ENCODE results near the gene FNDC10. TPM values are rescaled to one million over a fixed set of nuclear protein-coding genes. Genes with fewer than 3 reads are reported as not detected.
"Not testable (repeated sequence)": the region's sequence is repeated elsewhere in the genome, so short reads cannot be mapped to it uniquely, and the experiment has no call there.

Gene FNDC10
- total RNA-seq = 1 to 10 TPM; 2.9 to 4.2 TPM

GRCh38 chr1:1599935-1600860 lies at the start of gene FNDC10:
TSS of gene FNDC10 (minus strand) at chr1:1600135. CDS start at chr1:1600015, 120 bp downstream.
- DNase-seq = no peak
- H3K27me3 ChIP-seq = peaks cover 31% of the 10 kb centered on the region
- H3K9ac ChIP-seq (ENCODE audit: low read depth in 2 of 2, low read length in 2 of 2) = peak within 1 kb of the TSS in 1 of 2 donors; percentile 12

DNA sequence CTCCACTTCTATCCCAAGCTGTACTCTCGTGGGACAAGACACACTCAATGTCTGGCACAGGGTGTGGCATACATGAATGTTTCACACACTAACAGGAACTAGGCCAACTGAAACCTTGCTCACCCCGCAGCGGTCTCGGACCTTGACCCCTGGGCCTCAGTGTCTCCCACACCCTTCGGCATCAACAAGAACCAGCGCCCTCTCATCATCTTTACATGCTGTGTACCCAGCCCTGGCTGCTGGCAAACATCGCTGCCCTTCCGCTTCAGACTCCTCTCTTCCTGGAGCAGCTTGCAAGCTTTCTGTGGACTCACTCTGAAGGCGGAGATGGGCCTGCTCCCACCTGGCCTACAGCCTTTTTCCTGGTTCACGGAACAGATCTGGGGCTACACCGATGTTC lies 48.3 kb upstream of the FNDC10 start:
- H3K27me3 ChIP-seq; H3K4me3 ChIP-seq; H3K4me1 ChIP-seq; H3K36me3 ChIP-seq; H3K9me3 ChIP-seq; intact Hi-C loops (cut with DNase I): not testable (repeated sequence)
- Histone ChIP-seq H3K9ac (ENCODE audit: low read depth in 2 of 2, low read length in 2 of 2) (peak overlapping the region; percentile 12 to 61), H3K27ac (peak overlapping the region; percentile 81)
- DNase-seq = peak; percentile 92

More at GRCh38 chr1:1599935-1600860, at the start of gene FNDC10:
- Histone ChIP-seq H3K36me3 (no peaks in the 10 kb centered on the region), H3K4me3 (peak within 1 kb of the TSS; percentile 32), H3K4me1 (peaks cover 4% of the 10 kb centered on the region), H3K27ac (no peak within 1 kb of the TSS), H3K9me3 (no peaks in the 10 kb centered on the region)
- TF ChIP-seq CTCF (IDR thresholded peaks at IDR 0.05) = no peak
- intact Hi-C loops (cut with DNase I) = no loop called here

DNA sequence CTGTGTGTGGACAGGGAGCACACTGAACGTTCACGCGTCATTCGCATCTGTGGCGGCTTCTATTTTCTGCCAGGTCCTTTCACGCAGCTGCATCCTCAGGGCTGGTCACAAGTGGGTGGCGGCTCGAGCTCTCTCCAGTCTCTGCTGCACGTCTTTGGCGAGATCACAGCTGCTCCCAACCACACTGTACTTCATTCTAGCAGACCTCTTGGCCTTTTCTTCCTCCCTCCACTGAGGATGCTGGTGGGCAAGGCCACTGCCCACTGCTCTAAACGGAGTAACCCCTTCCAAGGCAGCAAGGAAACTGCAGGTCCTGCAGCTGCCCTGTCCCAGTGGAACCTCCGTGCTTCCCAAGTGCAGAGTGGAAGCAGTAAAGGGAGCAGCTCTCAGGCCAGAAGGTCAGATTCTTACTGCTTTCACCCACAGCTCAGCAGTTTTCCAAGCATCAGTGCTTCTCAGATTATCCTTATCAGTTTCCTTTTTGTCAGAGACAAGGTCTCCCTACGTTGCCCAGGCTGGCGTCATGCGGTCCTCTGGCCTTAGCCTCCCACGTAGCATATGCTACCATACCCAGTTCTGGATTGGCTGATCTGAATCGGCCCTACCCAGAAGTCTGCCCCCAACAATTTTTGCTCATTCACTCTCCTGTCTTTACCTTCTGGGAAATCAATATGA lies 47.8 kb upstream of the FNDC10 start:
- H3K4me3 ChIP-seq; DNase-seq; intact Hi-C loops (cut with DNase I); H3K4me1 ChIP-seq; H3K9me3 ChIP-seq; H3K27me3 ChIP-seq; H3K36me3 ChIP-seq: not testable (repeated sequence)
- H3K9ac ChIP-seq (ENCODE audit: low read depth in 2 of 2, low read length in 2 of 2) = peak overlapping the region in 1 of 2 donors; percentile 26
- H3K27ac ChIP-seq = peak overlapping the region; percentile 81

DNA sequence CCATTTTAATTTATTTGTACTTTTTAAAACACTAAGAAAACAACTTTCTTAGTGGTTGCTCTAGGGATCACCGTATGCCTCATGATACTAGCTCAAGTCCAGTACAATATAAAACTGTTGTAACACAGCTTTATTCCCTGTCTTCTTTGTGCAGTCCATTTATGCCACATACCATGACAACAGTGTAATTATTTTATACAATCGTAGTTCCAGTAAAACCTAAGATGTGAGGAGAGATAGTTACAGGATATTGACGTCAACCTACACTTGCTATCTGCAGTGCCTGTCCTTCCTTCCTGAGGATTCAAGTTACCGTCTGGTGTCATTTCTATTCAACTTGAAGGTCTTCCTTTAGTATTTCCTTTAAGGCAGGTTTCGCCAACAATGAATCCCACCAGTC lies 46.4 kb upstream of the FNDC10 start:
- H3K9me3 ChIP-seq; H3K9ac ChIP-seq (ENCODE audit: low read depth in 2 of 2, low read length in 2 of 2); DNase-seq; H3K4me3 ChIP-seq; intact Hi-C loops (cut with DNase I); H3K27ac ChIP-seq; H3K4me1 ChIP-seq; H3K27me3 ChIP-seq; H3K36me3 ChIP-seq: not testable (repeated sequence)

DNA sequence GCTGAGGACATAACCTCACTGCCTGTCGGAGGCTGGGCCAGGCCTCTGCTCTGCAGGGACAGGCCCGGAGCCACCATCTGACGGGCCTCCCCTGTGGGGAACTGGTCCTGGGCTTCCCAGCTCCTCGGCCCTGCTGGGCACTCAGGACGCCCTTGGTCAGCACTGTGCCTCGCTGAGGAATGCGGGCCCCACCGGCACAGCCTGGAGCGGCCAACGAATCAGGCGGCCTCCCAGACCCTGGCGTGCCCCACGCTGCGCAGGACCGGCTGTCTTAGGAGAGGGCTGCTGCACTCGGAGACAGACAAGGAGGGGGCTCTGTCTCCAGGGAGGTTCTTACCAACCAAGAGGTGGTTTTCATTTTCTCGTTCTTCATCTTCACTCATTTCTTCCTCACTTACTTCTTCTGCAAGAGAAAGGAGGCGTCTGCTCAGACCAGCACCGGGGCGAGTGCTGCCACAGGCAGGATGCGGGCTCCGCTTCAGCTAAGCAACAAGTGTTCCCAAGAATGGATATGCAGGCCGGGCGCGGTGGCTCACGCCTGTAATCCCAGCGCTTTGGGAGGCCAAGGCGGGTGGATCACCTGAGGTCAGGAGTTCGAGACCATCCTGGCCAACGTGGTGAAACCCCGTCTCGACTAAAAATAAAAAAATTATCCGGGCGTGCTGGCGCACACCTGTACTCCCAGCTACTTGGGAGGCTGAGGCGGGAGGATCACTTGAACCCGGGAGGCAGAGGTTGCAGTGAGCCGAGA lies 41.0 kb upstream of the FNDC10 start:
- H3K4me1 ChIP-seq; intact Hi-C loops (cut with DNase I); H3K36me3 ChIP-seq; H3K27ac ChIP-seq; H3K9me3 ChIP-seq; H3K9ac ChIP-seq (ENCODE audit: low read depth in 2 of 2, low read length in 2 of 2); H3K27me3 ChIP-seq; DNase-seq; H3K4me3 ChIP-seq: not testable (repeated sequence)

DNA sequence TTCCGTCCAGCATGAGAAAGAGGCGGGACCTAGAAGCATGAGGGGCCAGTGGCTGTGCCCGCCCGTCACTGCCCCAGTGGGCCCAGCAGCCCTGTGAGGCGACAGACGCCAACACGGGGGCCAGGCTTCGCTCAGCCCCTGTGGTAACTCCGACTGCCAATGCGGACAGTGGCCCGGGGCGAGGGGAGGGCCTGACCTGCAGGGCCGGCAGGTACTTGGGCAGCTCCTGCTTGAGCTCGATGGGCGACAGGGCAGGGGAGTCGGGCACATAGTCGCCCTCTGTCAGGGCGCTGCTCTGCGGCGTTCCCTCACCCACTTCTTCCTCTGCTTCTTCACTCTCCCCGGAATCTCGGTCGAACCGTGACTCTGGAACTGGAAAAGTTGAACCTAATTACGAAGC lies 40.1 kb upstream of the FNDC10 start:
- H3K9me3 ChIP-seq; H3K27ac ChIP-seq; H3K9ac ChIP-seq (ENCODE audit: low read depth in 2 of 2, low read length in 2 of 2); H3K36me3 ChIP-seq; intact Hi-C loops (cut with DNase I); DNase-seq; H3K27me3 ChIP-seq; H3K4me3 ChIP-seq; H3K4me1 ChIP-seq: not testable (repeated sequence)

- H3K9me3 ChIP-seq; H3K27me3 ChIP-seq; H3K4me3 ChIP-seq; H3K36me3 ChIP-seq; intact Hi-C loops (cut with DNase I); H3K9ac ChIP-seq (ENCODE audit: low read depth in 2 of 2, low read length in 2 of 2); H3K27ac ChIP-seq; DNase-seq; H3K4me1 ChIP-seq: not testable (repeated sequence)
Observed at GRCh38 chr1:1639368-1639767, 39.4 kb upstream of the FNDC10 start.

- H3K4me1 ChIP-seq; H3K27me3 ChIP-seq; H3K4me3 ChIP-seq; H3K27ac ChIP-seq; intact Hi-C loops (cut with DNase I); H3K9me3 ChIP-seq; H3K9ac ChIP-seq (ENCODE audit: low read depth in 2 of 2, low read length in 2 of 2); H3K36me3 ChIP-seq; DNase-seq: not testable (repeated sequence)
Observed at GRCh38 chr1:1638528-1638927, 38.6 kb upstream of the FNDC10 start.

DNA sequence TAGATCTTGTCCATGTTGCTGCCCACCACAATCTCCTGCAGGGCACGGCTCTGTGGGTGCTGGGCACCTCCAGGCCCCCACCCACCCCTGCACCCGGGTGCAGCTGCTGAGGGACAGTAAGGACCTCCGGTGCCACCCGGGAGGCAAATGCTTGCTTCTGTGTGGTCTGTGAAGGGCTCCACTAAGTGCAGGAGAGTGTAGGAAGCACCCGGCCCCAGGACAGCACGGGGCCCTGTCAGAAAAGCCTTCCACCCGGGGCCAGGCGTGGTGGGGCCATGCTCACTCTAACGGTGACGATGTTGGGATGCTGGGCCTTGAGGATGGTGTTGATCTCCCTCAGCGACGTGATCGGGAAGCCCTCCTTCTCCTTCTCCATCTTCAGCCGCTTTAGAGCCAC lies 37.5 kb upstream of the FNDC10 start:
- H3K36me3 ChIP-seq; DNase-seq; H3K9ac ChIP-seq (ENCODE audit: low read depth in 2 of 2, low read length in 2 of 2); H3K9me3 ChIP-seq; H3K4me3 ChIP-seq; H3K27me3 ChIP-seq; H3K27ac ChIP-seq; H3K4me1 ChIP-seq; intact Hi-C loops (cut with DNase I): not testable (repeated sequence)

GRCh38 chr1:1636621-1637478 lies 36.9 kb upstream of the FNDC10 start:
- DNase-seq; H3K27me3 ChIP-seq; H3K4me1 ChIP-seq; H3K27ac ChIP-seq; intact Hi-C loops (cut with DNase I); H3K9me3 ChIP-seq; H3K9ac ChIP-seq (ENCODE audit: low read depth in 2 of 2, low read length in 2 of 2); H3K36me3 ChIP-seq; H3K4me3 ChIP-seq: not testable (repeated sequence)

GRCh38 chr1:1634613-1635012 lies 34.7 kb upstream of the FNDC10 start:
- H3K9me3 ChIP-seq; intact Hi-C loops (cut with DNase I); H3K27ac ChIP-seq; H3K9ac ChIP-seq (ENCODE audit: low read depth in 2 of 2, low read length in 2 of 2); H3K36me3 ChIP-seq; H3K4me3 ChIP-seq; DNase-seq; H3K4me1 ChIP-seq: not testable (repeated sequence)
- H3K27me3 ChIP-seq = peaks cover 19% of the 10 kb centered on the region
